T-helper 2 cell (primary cell): ENCODE results near the gene ACTR5.
"Not testable (repeated sequence)": the region's sequence is repeated elsewhere in the genome, so short reads cannot be mapped to it uniquely, and the experiment has no call there.

ENCODE experiments used
- DNase-seq, 5 experiments: peaks; one replicate each; pipeline versions ENCODE4 v3.0.0 to v3.0.0-alpha.2; 2012 to 2022

Gene ACTR5

GRCh38 chr20:38805958-38806854 lies 57.9 kb downstream of the ACTR5 start:
- peak; percentile 12 to 58 (median 36) for DNase-seq

GRCh38 chr20:38806855-38807655 lies 58.8 kb downstream of the ACTR5 start:
- DNase-seq, result peak in 4 of 5 experiments; percentile 23 to 57 (median 48)

GRCh38 chr20:38809942-38810341 lies 61.7 kb downstream of the ACTR5 start:
- DNase-seq, result no peak

GRCh38 chr20:38810926-38811630 lies 62.8 kb downstream of the ACTR5 start:
- no peak for DNase-seq

GRCh38 chr20:38811769-38812168 lies 63.5 kb downstream of the ACTR5 start:
- no peak for DNase-seq

- DNase-seq, result no peak
Measured at GRCh38 chr20:38812182-38812581, 63.9 kb downstream of the ACTR5 start.

- DNase-seq, result no peak
Measured at GRCh38 chr20:38812709-38813573, 64.7 kb downstream of the ACTR5 start.

- not testable (repeated sequence) for DNase-seq
Measured at GRCh38 chr20:38813574-38813962, 65.3 kb downstream of the ACTR5 start.

- DNase-seq, result no peak
Measured at GRCh38 chr20:38815446-38815845, 67.2 kb downstream of the ACTR5 start.

- no peak for DNase-seq
Measured at GRCh38 chr20:38818113-38819065, 70.1 kb downstream of the ACTR5 start.
